Tongue (tissue), 2 donors: ENCODE results near the gene ADM2. TPM values are rescaled to one million over a fixed set of nuclear protein-coding genes. Genes with fewer than 3 reads are reported as not detected.

Experiments
- DNase-seq: peaks from one replicate; pipeline ENCODE4 v3.0.0-alpha.2; 2015
- total RNA-seq: library from RNA; depleted of rRNA; stranded (reverse); fragments of >200 nt; gene quantifications from one replicate; pipeline ENCODE4 v1.2.3, GENCODE V29; 2014

The ADM2 gene
- total RNA-seq, 1 donor from 2014 or later, result 0.92 TPM

DNA sequence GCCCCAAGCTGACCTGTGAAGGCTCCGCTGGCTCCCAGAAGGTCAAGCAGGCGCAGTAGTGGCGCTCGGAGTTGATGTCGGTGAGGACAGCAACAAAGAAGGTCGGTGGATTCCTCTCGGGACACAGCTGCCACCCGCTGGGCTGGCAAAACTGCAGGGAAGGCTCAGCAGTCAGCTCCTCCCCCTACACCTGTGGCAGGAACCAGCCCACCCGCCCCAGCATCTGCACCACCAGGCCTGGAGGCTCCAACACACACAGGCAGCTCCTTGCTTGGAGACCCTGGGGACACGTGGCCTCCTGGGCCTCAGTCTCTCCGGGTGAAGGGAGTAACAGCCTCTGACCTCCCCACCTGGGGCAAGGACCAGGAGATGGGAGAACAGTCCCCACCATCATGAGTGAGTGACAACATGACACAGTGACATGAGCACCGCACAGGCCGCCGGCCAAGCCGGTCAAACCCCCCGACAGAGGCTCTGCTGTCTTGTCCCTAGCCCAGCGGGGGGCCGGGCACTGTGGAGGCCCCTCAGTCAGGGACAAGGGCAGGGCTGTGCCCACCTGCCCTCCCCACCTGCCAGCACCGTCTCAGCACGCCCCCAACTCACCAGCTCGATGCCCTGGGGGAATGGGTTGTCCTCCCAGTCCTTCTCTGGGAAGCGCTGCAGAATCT, 13.4 kb upstream of the ADM2 start:
- DNase-seq, result no peak

DNA sequence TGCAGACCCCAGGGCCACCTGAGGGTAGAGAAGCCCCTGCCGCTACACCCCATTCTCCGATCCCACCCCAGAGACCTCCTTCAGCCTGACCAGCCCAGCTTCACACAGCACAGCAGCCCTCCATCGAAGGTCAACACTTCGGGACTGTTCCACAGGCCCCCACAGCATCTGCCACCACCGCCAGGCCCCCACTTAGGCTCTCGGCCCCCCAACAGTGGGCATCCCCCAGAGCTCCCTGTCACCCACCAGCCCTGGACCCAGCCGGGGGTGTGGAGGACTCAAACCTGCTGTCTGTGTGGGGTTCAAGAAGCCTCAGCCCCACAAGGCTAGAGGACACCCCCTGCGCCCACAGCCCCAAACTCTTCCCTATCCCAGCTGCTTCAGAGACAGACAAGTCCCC, 12.7 kb upstream of the ADM2 start:
- DNase-seq, result no peak

DNA sequence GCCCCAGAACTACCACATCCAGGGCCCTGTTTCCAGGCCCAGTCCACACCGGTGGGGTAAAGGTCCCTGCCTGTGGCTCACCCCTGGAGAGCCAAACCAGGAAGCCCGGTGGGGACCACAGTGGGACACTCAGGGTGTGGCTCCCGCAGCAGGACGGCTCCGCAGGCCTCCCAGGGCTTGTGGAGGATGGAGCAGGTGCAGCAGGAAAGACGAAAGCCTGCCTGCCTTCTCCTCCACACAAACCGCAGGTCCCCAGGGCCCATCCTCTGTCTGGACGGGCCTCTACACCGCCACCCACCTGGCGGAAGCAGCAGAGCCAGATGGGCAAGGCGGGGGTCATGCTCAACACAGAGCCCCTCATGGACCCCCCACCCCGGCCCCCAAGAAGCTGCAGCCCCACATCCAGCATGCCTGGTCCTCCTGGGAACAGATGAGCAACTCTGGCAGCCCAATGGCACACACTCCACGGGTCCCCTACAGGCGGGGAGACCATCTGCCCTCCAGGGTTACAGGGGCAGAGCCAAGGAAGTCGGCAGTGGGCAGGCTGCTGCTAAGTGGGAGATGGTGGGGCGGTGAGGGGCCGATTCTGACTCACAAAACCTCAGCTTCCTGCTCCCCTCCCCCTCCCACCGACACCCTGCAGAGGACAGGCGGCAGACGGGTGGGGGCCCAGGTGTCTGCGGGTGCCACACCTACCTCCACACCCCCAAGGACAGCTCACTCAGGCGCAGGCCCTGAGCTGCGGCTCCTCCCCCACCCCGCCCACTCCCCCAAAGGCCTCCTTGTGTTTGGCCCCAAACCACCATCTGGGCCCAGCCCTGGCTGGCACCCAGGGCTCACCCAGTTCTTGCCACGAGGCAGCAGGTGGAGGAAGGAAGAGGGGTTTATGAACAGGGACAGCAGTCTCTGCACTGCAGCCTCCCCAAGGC, 11.7 kb upstream of the ADM2 start:
- DNase-seq, result peak; percentile 40

DNA sequence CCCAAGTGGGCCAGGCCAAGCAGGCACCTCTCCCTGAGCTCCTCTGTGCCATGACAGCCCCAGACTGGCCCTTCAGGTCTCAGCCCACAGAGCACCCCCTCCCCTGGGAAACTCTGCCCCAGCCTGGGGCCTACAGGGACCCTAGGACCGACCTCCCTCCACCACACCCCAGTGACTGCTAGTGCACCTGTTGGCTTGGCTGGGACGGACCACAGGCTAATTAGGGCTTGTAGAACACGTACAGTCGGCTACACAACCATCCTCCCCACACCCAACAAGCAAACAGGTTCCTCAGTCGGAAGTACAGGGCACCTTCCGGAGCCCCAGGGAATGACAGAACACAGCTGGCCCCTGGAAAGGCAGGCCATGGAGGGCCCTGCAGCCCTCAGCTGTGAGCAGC, 10.9 kb upstream of the ADM2 start:
- DNase-seq, result no peak

DNA sequence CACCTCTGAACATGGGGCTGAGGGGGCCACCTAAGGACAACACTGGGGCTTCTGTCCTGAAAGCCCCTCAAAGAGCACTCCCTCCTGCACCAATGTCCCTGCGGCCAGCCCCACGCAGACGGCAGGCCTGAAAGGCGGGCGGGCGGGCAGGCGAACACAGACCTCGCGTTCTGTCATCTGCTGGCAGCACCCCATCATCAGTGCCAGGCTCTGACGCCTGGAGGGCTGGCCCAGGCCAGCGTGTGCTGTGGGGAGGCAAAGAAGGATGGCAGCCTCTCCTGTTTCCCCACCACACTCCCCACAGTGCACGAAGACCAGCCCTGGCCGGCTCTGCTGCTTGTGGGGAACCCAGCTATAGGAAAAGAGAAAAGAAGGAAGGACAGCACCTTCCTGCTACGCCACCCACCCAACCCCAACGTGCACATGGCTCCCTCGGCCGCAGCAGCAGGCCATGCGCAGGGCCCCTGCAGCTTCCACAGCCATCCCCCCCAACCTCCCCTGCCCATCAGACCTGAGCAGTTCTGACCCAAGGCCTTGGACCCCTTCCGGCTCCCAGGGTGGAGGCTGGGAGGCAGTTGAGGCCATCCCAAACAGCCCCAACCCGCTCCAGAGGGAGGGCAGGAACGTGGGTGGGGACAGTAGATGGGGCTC, 10.0 kb upstream of the ADM2 start:
- DNase-seq, result no peak

DNA sequence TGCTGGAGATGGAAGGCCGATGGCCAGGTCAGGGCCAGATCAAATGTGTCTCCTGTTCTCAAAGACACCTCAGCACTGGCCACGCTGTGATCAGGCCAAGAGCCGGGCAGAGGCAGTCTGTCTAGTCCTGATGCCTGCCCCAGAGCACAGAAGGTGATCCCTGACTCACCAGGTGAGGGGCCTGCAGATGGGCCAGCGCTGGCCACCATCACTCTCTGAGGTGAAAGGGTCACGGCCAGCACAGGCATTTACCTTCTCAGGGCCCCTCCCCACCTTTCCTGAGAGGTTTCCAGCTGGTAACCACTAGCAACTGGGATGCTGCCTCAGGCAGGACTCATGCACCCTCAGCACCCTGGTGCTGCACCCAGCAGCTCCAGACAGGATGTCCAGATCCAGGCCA, 9.4 kb upstream of the ADM2 start:
- DNase-seq, result no peak

DNA sequence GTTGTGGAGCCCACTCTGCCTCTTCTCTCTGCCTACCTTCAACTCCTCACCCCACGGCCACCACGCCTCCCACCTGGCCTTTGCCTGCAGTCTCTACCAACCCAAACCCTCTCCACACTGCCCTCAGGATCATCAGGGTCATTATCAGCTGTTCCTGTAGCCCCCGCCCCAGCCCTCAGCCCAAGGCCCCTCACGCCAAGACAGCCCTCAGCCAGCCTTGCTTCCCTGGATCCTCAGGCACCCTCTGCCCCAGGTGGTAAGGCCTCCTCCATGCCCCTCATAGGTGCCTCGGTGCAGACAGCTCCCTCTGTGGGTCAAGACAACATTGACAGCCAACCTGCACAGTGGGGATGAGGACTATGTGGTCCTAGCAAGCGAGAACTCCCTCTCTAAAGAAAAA, 8.3 kb upstream of the ADM2 start:
- no peak for DNase-seq

DNA sequence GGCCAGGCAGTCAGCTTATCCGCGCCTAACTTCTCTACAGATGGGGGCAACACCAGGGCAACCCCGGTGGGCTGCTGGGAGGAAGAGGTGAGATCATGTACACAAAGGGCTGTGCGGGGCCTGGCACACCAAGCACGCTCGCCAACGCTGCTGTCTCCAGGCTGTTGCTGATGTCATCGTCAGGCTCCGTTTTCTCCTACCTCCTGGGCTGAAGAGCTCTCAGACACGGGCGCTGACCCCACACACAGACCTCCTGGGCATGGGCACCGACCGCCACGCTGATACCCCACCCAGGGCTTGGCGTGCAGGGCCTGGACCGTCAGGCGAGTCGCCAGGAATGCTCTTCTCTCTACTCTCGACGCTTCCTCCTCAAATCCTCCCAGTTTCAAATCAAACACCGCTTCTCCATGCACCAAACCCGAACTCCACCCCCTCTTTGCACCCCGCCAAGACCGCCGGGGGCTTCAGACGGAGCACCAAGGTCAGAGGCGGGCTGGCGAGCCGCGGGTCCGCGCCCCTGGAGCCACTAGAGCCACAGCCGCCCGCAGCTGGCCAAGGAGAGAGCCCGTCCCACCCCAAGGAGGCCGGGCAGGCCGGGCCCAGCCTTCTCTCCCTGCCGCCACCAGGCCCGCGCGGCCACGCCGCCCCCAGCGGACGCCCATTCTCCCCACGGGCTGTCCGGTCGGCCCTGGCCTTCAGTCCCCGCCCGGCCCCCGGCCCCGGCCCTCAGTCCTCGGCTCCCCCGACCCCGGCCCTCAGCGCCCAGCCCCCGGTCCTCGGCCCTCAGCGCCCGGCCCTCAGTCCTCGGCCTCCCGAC, 7.3 kb upstream of the ADM2 start:
- DNase-seq, result peak; percentile 56

DNA sequence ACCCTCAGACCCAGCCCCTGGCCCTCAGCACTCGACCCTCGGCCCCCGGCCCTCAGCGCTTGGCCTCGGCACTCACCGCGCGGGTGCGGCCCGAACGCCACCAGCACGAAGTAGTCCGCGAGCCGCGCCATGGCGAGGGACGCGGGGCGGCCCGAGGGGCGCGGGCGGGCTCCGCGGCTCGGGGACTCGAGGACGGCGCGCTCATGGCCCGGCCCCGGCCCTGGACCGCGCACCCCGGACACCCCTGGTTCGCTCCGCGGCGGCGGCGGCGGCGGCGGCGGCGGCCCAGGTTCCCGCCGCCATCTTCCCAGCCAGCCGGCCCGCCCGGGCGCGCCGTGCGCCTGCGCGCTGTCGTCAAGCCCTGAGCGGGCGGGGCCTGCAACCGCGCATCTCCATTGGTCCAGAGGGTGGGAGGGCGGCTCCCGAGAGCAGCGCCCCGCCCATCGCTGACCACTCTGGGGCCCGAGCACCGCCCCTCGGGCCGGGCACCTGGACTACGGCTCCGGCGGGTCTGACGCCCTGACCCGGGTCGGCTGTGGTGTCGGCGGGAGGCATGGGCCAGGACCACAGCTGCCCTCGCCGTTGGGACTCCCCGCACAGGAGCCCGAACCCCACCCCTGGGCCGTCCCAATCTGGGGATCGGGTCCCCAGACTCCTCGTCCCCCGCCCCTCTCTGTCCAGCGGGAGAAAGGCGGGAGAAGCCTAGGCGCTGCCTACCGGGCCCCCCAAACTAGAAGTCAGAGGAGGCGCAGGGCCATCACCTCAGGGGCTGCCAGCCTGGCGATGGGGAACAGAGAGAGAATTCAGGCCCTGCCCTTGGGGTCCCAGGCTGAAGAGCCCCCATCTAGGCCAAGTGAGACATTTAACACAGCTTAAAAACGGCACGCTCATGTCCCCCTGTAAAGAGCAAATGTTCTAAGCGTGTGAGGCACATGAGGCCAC, 6.4 kb upstream of the ADM2 start, which contains the start of gene SBF1:
Gene SBF1, minus strand, starts transcription at position 326 of the 942 bp plus-strand sequence. Its CDS starts 195 bp downstream, at position 131.
- DNase-seq, result peak; percentile 97

DNA sequence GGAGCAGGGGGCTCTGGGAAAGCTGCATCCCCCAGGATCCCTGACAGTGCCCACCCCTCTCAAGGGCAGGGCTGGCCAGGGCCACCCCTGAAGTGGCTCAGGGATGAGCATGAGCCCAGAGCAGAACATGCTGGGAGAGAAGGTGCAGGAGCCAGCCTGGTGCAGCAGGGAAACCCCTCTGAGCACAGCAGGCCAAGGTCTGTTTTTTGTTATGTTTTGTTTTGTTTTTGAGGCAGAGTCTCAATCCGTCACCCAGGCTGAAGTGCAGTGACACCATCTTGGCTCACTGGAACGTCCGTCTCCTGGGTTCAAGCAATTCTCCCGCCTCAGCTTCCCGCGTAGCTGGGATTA, 5.7 kb upstream of the ADM2 start:
- no peak for DNase-seq

DNA sequence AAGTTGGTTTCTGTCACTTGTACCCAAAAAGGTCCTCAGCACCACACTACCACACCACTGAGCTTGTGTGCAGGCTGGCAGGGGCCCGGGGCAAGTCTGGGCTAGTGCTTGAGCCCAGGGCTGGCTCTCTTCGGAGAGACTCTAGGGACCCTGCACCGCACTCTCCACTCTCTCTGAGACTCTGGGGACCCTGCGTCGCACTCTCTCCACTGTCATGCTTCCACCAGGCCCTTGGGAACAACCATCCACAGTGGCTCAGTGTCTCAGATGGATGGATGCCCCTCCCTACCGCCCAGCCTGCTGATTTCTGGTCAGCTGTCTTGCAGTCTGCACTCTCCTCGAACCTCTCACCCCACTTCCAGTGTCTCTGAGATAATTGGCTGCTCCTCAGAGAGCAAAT, 4.5 kb upstream of the ADM2 start:
- no peak for DNase-seq

DNA sequence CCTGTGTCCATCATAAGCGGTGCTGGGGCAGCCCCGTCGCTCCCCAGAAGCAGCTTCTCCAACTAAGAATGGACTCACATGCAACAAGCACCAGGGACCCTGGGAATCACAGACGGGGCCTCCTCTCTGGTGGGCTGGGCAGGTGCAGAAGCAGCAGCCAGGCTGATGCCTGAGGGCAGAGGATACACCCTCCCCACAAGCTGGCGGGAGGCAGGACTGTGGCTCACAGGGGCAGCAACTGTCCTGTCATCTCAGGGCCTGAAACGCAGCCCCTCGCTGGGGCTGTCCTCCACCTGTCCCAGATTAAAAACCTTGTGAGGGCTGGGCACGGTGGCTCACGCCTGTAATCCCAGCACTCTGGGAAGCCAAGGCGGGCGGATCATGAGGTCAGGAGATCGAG, 3.4 kb upstream of the ADM2 start:
- DNase-seq, result no peak

DNA sequence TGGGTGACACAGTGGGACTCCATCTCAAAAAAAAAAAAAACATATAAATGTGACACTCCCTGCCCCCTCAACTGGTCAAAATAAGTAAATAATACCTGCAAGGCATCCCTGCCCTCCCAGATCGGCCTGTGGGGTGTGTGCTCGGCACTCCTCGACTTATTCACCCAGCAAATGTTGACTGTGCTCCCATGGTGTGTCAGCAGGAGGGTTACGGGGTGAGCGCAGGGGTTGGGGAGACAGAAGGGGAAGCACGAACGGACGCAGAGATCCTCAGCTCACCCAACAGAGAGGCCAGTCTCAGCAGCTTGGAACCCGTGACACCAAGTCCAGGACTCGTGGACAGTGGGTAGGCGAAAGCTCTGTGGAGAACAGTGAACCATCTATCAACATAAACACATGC, 1.6 kb upstream of the ADM2 start:
- no peak for DNase-seq

DNA sequence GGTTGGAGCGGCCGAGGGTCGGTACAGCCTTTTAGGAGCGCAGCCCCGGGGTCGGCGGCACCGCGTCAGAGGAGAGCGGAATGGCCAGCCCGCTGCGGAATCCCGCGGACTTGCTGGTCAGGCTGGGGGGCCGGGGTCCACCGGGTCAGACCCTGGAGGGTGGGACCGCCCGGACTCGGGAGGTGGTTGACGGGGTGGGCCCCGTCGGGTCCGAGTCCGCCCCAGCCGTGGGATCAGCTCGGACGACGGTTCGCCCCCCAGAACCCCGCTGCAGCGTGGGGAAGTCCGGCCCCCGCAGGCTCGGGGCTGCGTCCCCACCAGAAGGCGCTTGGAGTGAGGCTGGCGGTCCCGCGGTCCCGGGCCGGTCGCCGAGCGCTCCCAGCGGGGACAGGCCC, 301 bp upstream of the ADM2 start:
- no peak for DNase-seq

DNA sequence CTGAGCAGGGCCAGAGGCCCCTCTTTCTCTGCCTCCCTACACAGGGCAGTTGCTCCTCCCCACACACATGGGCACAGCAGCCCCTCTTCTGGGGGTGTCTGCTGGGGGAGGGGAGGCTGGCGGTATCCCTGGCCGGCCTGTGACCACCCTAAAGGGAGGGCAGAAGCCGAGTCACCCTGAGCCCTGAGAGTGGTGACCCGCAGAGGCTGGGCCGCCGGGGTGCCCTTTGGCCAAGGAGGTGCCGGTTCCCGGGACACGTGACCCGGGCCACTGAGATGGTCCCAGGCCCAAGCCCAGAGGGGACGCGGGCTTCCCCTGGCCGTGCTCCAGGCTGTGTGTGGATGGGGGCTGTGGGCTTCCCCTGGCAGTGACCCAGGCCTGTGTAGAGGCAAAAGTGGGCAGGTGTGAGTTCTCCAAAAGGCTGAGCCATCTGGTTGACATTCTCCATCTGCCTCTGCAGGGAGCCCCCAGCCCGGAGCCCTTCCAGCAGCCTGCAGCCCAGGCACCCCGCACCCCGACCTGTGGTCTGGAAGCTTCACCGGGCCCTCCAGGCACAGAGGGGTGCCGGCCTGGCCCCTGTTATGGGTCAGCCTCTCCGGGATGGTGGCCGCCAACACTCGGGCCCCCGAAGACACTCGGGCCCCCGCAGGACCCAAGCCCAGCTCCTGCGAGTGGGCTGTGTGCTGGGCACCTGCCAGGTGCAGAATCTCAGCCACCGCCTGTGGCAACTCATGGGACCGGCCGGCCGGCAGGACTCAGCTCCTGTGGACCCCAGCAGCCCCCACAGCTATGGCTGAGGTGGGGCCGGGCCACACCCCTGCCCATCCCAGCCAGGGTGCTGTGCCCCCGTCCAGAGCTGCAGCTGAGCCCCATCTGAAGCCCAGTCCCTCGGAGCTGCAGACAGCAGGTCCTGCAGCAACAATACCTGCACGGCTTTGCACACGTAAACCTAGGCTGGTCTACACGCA, 1.0 kb downstream of the ADM2 start:
- peak; percentile 20 for DNase-seq

DNA sequence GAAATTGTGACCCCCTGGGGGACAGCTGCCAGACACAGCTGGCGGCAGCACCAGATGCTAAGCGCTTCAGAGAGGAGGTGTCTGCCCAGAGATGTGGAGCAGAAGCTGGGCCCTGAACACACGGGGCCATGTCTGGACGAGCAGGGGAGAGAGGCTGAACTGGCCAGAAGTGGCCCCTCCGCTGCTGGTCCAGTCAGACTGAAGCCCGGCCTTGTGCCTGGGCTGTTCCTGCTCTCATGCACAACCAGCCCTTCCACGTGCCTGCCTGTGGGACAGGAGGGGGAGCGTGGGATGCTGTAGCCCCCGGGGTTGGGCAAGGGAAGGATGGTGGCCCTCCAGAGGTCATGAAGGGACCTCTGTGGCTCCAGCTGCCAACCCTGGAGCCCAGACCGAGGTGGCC, 1.8 kb downstream of the ADM2 start:
- no peak for DNase-seq

DNA sequence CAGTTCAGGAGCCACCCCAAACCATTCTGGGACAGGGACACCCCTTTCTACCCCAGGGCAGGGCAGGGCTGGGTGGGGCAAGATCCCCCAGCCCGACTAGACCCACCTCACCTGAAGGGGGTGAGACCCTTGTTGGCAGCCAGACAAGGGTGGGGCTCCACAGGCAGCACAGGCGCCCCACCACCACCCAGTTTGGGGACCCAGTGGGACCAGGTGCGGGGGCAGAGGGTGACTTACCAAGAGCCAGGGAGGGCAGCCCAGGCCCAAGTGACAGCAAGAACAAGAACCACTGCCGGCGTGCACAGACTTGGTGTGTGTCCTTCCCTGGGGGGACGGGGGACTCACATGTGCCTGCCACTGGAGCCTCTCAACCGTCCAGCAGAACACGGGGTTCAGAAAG, 2.2 kb downstream of the ADM2 start:
- no peak for DNase-seq

DNA sequence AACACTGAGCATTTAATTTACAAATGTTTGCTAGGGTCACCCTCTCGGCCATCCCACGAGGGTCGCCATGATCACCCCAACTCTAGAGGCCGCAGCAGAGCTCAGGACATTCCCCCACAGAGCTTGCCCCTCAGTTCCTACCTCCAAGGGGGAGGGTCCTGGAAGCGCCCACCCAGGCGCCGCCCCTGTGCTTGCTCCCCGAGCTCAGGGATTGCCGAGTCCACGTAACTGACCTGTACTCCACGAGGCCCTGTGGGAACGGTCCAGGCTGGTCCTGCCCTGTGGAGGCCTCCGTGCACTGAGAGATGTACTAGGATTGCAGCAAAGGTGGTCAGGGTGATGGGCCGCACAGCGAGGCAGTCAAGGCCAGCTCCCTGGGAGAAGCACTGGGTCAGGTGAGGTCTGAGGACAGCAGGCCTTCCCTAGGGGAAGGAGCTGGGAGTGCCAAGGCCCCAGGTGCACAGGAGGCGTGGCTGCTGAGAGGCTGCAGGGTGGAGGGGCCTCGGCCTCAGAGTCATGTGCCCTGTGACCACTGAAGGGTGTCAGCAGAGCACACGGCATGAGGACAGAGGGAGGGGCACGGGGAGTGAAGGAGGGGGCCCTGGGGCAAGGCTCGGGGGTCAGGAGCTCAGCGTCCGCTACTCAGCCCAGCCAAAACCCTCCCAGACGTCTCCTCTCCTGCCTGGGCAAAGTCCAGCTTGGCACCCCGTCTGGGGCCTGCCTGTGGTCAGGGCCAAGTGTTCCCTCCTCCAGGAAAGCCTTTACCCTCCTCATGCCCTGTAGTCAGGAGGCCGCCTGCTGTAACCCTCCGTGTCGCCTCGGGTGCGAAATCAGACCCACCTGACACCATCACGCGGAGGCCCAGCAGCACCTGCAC, 2.9 kb downstream of the ADM2 start:
- DNase-seq, result no peak
